Neural cell (in vitro differentiated cells): ENCODE results near the gene TINAG. TPM values are rescaled to one million over a fixed set of nuclear protein-coding genes. Genes with fewer than 3 reads are reported as not detected.

Experiments
- H2AFZ ChIP-seq: fragments of 200-600, 300-800 bp; sonication (generic), shearing (Covaris generic); 2 replicates; pipeline ENCODE4 v1.6.0; 2014; ENCODE audit warnings: low read depth, mild to moderate bottlenecking, antibody characterized with exemption, low read length, moderate library complexity
- H3F3A ChIP-seq: fragments of 200-600 bp; shearing (Covaris generic); 2 replicates; pipeline ENCODE4 v1.6.1; 2016; ENCODE audit warnings: mild to moderate bottlenecking, moderate library complexity, mixed read lengths, antibody characterized with exemption, low read length; ENCODE audit not compliant: insufficient read depth, poor library complexity, severe bottlenecking
- H3K27ac ChIP-seq: fragments of 200-600, 300-800 bp; sonication (generic), shearing (Covaris generic); 2 replicates; pipeline ENCODE4 v1.5.1; 2014; ENCODE audit warnings: mild to moderate bottlenecking, low read length, moderate library complexity
- H3K27me3 ChIP-seq: fragments of 300-800, 200-600 bp; sonication (generic), shearing (Covaris generic); 2 replicates; pipeline ENCODE4 v1.6.0; 2014; ENCODE audit warnings: mild to moderate bottlenecking, low read depth, low read length, moderate library complexity; ENCODE audit not compliant: insufficient read depth
- H3K36me3 ChIP-seq: fragments of 300-800, 200-600 bp; sonication (generic), shearing (Covaris generic); 2 replicates; pipeline ENCODE4 v1.5.1; 2014; ENCODE audit warnings: mild to moderate bottlenecking, antibody characterized with exemption, low read length, moderate library complexity; ENCODE audit not compliant: insufficient read depth
- H3K4me2 ChIP-seq: fragments of 300-800, 200-600 bp; sonication (generic), shearing (Covaris generic); 2 replicates; pipeline ENCODE4 v1.6.0; 2014; ENCODE audit warnings: mild to moderate bottlenecking, low read length
- H3K4me3 ChIP-seq: fragments of 300-800, 200-600 bp; sonication (generic), shearing (Covaris generic); 2 replicates; pipeline ENCODE4 v1.5.1; 2014; ENCODE audit warnings: mild to moderate bottlenecking, low read length, moderate library complexity
- H3K79me2 ChIP-seq: fragments of 200-600 bp; shearing (Covaris generic); replicated peaks from 2 replicates; pipeline ENCODE4 v1.6.0; 2014; ENCODE audit warnings: mild to moderate bottlenecking, low read length, moderate library complexity; ENCODE audit not compliant: insufficient read depth
- H3K9ac ChIP-seq: fragments of 300-800, 200-600 bp; sonication (generic), shearing (Covaris generic); 2 replicates; pipeline ENCODE4 v1.6.1; 2016; ENCODE audit warnings: mild to moderate bottlenecking, low read length, mixed read lengths
- H3K9me2 ChIP-seq: fragments of 200-600 bp; shearing (Covaris generic); 2 replicates; pipeline ENCODE4 v1.6.1; 2016; ENCODE audit warnings: mild to moderate bottlenecking, low read length, mixed read lengths; ENCODE audit not compliant: insufficient read depth
- H3K9me3 ChIP-seq: fragments of 200-600, 300-800 bp; sonication (generic), shearing (Covaris generic); 2 replicates; pipeline ENCODE4 v1.6.1; 2016; ENCODE audit warnings: mild to moderate bottlenecking, mixed run types, low read length, moderate library complexity, mixed read lengths
- H4K20me1 ChIP-seq: fragments of 200-600 bp; shearing (Covaris generic); 2 replicates; pipeline ENCODE4 v1.6.1; 2016; ENCODE audit warnings: mild to moderate bottlenecking, mixed run types; ENCODE audit not compliant: insufficient read depth
- CTCF ChIP-seq: fragments of 450-650 bp; IDR thresholded peaks from 2 replicates; pipeline ENCODE4 v1.5.1; 2014; ENCODE audit warnings: antibody characterized with exemption, mild to moderate bottlenecking, moderate library complexity; ENCODE audit not compliant: poor library complexity, severe bottlenecking
- EP300 ChIP-seq: fragments of 450-650 bp; conservative IDR thresholded peaks from 2 replicates; pipeline ENCODE4 v1.6.1; 2014; ENCODE audit warnings: antibody characterized with exemption, mild to moderate bottlenecking, moderate library complexity; ENCODE audit not compliant: poor library complexity, severe bottlenecking
- EZH2 ChIP-seq: fragments of 200-600, 300-800 bp; shearing (Covaris generic), sonication (generic); IDR thresholded peaks from 2 replicates; pipeline ENCODE4 v1.6.1; 2014; ENCODE audit warnings: antibody characterized with exemption, low read length, borderline replicate concordance, mild to moderate bottlenecking; ENCODE audit not compliant: insufficient read depth, poor library complexity, severe bottlenecking
- MXI1 ChIP-seq: fragments of 450-650 bp; conservative IDR thresholded peaks from 2 replicates; pipeline ENCODE4 v1.6.1; 2014; ENCODE audit warnings: antibody characterized with exemption, mild to moderate bottlenecking; ENCODE audit not compliant: poor library complexity, severe bottlenecking
- POLR2AphosphoS5 ChIP-seq: IDR thresholded peaks from 2 replicates; pipeline ENCODE4 v1.6.1; 2012
- RAD21 ChIP-seq: fragments of 450-650 bp; conservative IDR thresholded peaks from 2 replicates; pipeline ENCODE4 v1.6.1; 2014; ENCODE audit warnings: antibody characterized with exemption, mild to moderate bottlenecking, moderate library complexity
- REST ChIP-seq: IDR thresholded peaks from 2 replicates; pipeline ENCODE4 v1.6.1; 2012; ENCODE audit warnings: borderline replicate concordance
- SMC3 ChIP-seq: fragments of 450-650 bp; conservative IDR thresholded peaks from 2 replicates; pipeline ENCODE4 v1.6.1; 2014; ENCODE audit warnings: antibody characterized with exemption, mild to moderate bottlenecking, moderate library complexity; ENCODE audit not compliant: poor library complexity
- TAF1 ChIP-seq: IDR thresholded peaks from 2 replicates; pipeline ENCODE4 v1.6.1; 2012; ENCODE audit warnings: low read depth
- polyA plus RNA-seq: library from polyadenylated mRNA; depleted of rRNA; stranded (reverse); fragments of >200 nt; gene quantifications from 2 replicates; pipeline ENCODE4 v1.2.3, GENCODE V29; 2014

TINAG gene
- polyA plus RNA-seq, 1 donor from 2014 or later, result 1.1 TPM

- no peak for TF ChIP-seq REST
- no peak for TF ChIP-seq POLR2AphosphoS5
- no peak for TF ChIP-seq EZH2
- no peak for TF ChIP-seq MXI1
- TF ChIP-seq TAF1, result no peak
- no peak for TF ChIP-seq EP300
- no peak for TF ChIP-seq CTCF
- TF ChIP-seq SMC3, result no peak
- no peak for TF ChIP-seq RAD21
- H3K4me2 ChIP-seq, result no peak overlapping the region
- H3K36me3 ChIP-seq, result no peaks in the 10 kb centered on the region
- H3K9me2 ChIP-seq, result no peaks in the 10 kb centered on the region
- H3K27me3 ChIP-seq, result no peaks in the 10 kb centered on the region
- H4K20me1 ChIP-seq, result no peaks in the 10 kb centered on the region
- no peak overlapping the region for H3K9ac ChIP-seq
- H2AFZ ChIP-seq, result no peak overlapping the region
- H3K79me2 ChIP-seq, result no peaks in the 10 kb centered on the region
- no peak overlapping the region for H3K27ac ChIP-seq
- no peaks in the 10 kb centered on the region for H3F3A ChIP-seq
- no peaks in the 10 kb centered on the region for H3K9me3 ChIP-seq
- no peak overlapping the region for H3K4me3 ChIP-seq
These were observed 120.2 kb downstream of the TINAG start for GRCh38 chr6:54428431-54428830.

- H3K27me3 ChIP-seq, result no peaks in the 10 kb centered on the region
- H3K79me2 ChIP-seq, result no peaks in the 10 kb centered on the region
- no peak for TF ChIP-seq CTCF
- TF ChIP-seq MXI1, result no peak
- no peak for TF ChIP-seq REST
- no peak for TF ChIP-seq RAD21
- no peak for TF ChIP-seq SMC3
- no peak for TF ChIP-seq TAF1
- TF ChIP-seq EP300, result no peak
- H2AFZ ChIP-seq, result no peak overlapping the region
- no peaks in the 10 kb centered on the region for H3K36me3 ChIP-seq
- H3K4me3 ChIP-seq, result no peak overlapping the region
- no peaks in the 10 kb centered on the region for H4K20me1 ChIP-seq
- no peak overlapping the region for H3K4me2 ChIP-seq
- no peaks in the 10 kb centered on the region for H3F3A ChIP-seq
- H3K9me3 ChIP-seq, result no peaks in the 10 kb centered on the region
- H3K9me2 ChIP-seq, result no peaks in the 10 kb centered on the region
- H3K9ac ChIP-seq, result no peak overlapping the region
- no peak overlapping the region for H3K27ac ChIP-seq
These were observed 123.2 kb downstream of the TINAG start for GRCh38 chr6:54431466-54431865.
